Measurements from ENCODE around the gene RNF138. TPM values are rescaled to one million over a fixed set of nuclear protein-coding genes. Genes with fewer than 3 reads are reported as not detected.

The RNF138 gene
- polyA plus RNA-seq, 2 of the 4 experiments (the other 2 are of a cell fraction): 17.4 to 18.3 TPM

GRCh38 chr18:32083781-32084180 is 7.9 kb upstream of the RNF138 start:
- Histone ChIP-seq H3K4me1 (no peaks in the 10 kb centered on the region), H3K4me2 (no peak overlapping the region), H3K4me3 (no peak overlapping the region), H3K9me3 (0 out of 3 replicates have a peak, but pooled peaks cover 2% of the 10 kb centered on the region), H3K27ac (no peak overlapping the region)
- DNase-seq (ENCODE audit: low read depth in 1 of 2, low spot score in 1 of 2) (no peak), FAIRE-seq (no peak), ATAC-seq (no peak)
- POLR2A ChIA-PET: no interaction called here
- 68% methylated on average over 8 of the region's 8 CpGs for WGBS (ENCODE audit: missing lambda C conversion rate)
- CTCF ChIA-PET: interaction anchor here (2.3 kb wide), 1 partner anchor 12 kb away, joined by 7 read pairs; no protein-coding TSS in a partner anchor
- no peak for TF ChIP-seq KDM1A (IDR thresholded peaks at IDR 0.05; ENCODE audit: low read depth)
- no peak for TF ChIP-seq BCL3 (IDR thresholded peaks at IDR 0.05)
- no peak for TF ChIP-seq CTCF (IDR thresholded peaks at IDR 0.05)
- no peak for TF ChIP-seq HDAC2 (IDR thresholded peaks at IDR 0.05)
- TF ChIP-seq ELK1 (IDR thresholded peaks at IDR 0.05; ENCODE audit: low read depth, low read length): no peak
- TF ChIP-seq HOXB13 (CRISPR knock-in tag; IDR thresholded peaks at IDR 0.05; ENCODE audit: low read depth): no peak
- TF ChIP-seq GATA3 (IDR thresholded peaks at IDR 0.05; ENCODE audit: borderline replicate concordance): no peak
- no peak for TF ChIP-seq TFCP2L1 (CRISPR knock-in tag; IDR thresholded peaks at IDR 0.05)
- TF ChIP-seq CEBPB (IDR thresholded peaks at IDR 0.05): no peak
- no peak for TF ChIP-seq ZNF302 (CRISPR knock-in tag; IDR thresholded peaks at IDR 0.05)
- TF ChIP-seq HEYL (CRISPR knock-in tag; IDR thresholded peaks at IDR 0.05): no peak
- no peak for TF ChIP-seq HMGXB4 (CRISPR knock-in tag; IDR thresholded peaks at IDR 0.05; ENCODE audit: borderline replicate concordance)

- POLR2A ChIA-PET: interaction anchor here (1.1 kb wide), 1 partner anchor 144 kb away, joined by 3 read pairs; the partner anchor contains the start of gene TRAPPC8
- ATAC-seq (no peak), FAIRE-seq (no peak), DNase-seq (ENCODE audit: low read depth in 1 of 2, low spot score in 1 of 2) (no peak)
- H3K4me3 ChIP-seq: no peak overlapping the region
- WGBS (ENCODE audit: missing lambda C conversion rate): 68% methylated on average over 6 of the region's 6 CpGs
- no peak overlapping the region for H3K4me2 ChIP-seq
- no peaks in the 10 kb centered on the region for H3K9me3 ChIP-seq
- H3K27ac ChIP-seq: no peak overlapping the region
- H3K4me1 ChIP-seq: no peaks in the 10 kb centered on the region
- CTCF ChIA-PET: no interaction called here
- no peak for TF ChIP-seq EHMT2 (IDR thresholded peaks at IDR 0.05; ENCODE audit: low read depth)
- TF ChIP-seq HES2 (IDR thresholded peaks at IDR 0.05): no peak
- TF ChIP-seq E2F6 (IDR thresholded peaks at IDR 0.05; ENCODE audit: borderline replicate concordance, low read depth): no peak
- no peak for TF ChIP-seq CBX8 (IDR thresholded peaks at IDR 0.05)
- no peak for TF ChIP-seq JUNB (IDR thresholded peaks at IDR 0.05)
- TF ChIP-seq REST (IDR thresholded peaks at IDR 0.05): no peak
- TF ChIP-seq ZC3H11A (IDR thresholded peaks at IDR 0.05): no peak
- no peak for TF ChIP-seq CTCF (IDR thresholded peaks at IDR 0.05)
- TF ChIP-seq POLR2AphosphoS2 (conservative IDR thresholded peaks at IDR 0.05; ENCODE audit: low read length): no peak
- TF ChIP-seq MYC (IDR thresholded peaks at IDR 0.05; ENCODE audit: borderline replicate concordance, low read length): no peak
- TF ChIP-seq ATOH8 (CRISPR knock-in tag; IDR thresholded peaks at IDR 0.05; ENCODE audit: low read depth): no peak
- no peak for TF ChIP-seq HDAC2 (IDR thresholded peaks at IDR 0.05)
- TF ChIP-seq RNF2 (IDR thresholded peaks at IDR 0.05; ENCODE audit: borderline replicate concordance, low read depth): no peak
These were observed 4.8 kb upstream of the RNF138 start for GRCh38 chr18:32086881-32087280.
